Smooth muscle cell of the umbilical artery (primary cell): ENCODE data around the gene FGF8. TPM values are rescaled to one million over a fixed set of nuclear protein-coding genes. Genes with fewer than 3 reads are reported as not detected.

Source experiments
- total RNA-seq: library from RNA; depleted of rRNA; stranded (reverse); fragments of >200 nt; gene quantifications from 2 replicates; pipeline ENCODE4 v1.2.3, GENCODE V29; 2014

The FGF8 gene
- total RNA-seq, result not detected in 2 replicates

DNA sequence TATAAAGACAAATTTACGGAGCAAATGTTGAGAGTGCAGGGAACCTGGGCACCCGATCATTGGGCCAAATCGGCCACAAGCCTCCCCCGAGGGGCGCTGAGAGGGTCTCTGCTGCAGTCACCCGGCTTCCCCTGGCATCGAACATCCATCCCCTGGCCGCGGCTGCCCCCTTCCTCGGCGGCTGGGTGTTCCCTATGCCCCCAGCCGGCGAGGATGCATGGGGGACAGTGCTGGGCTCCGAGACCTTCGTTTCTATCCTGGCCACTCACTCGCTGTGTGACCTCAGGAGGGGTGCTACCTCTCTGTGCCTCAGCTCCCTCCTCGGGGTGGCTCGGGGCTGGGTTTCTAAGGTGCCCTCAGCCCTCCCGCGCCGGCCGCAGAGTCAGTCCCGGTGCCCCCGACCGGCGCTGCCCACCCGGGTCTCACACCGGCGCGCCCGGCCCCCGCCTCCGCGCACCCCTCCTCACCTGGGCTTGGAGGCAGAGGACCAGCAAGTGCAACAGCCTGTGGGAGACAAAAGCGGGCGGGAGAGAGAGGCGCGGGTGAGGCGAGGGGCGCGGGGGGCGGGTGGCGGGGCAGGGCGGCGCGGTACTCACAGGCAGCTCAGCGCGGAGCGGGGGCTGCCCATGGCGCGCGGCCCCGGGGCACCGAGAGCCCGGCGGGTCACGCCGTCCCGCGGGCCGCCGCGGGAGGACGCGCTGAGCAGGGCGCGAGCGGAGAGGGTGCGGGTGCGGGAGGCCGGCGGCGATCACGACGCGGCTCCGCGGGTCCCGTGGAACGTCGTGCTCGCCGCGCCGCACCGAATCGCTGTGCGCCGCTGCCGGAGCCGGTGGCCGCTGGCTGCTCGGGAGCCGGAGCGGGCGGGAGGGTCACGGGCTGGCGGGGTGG lies at the start of gene FGF8:
Gene FGF8 (minus strand): TSS at position 842 of the 888 bp plus-strand sequence. CDS start 214 bp downstream, at position 628.

GRCh38 chr10:101818119-101818871 lies 42.4 kb upstream of the FGF8 start, which contains the start of gene OGA:
Gene OGA (minus strand): TSS chr10:101818444. CDS start chr10:101818022, 422 bp downstream.

GRCh38 chr10:101782811-101783735 lies 7.2 kb upstream of the FGF8 start, which contains the start of gene NPM3:
Gene NPM3 (minus strand): TSS chr10:101783446. CDS start chr10:101783390, 56 bp downstream.

Other genes starting within 250 kb of the FGF8 start
- gene POLL, start 187.9 kb downstream of the FGF8 start, total RNA-seq, result 10.1 and 10.7 TPM in 2 replicates
- 44.2 and 81.4 TPM in 2 replicates for gene DPCD, start 187.8 kb downstream of the FGF8 start, total RNA-seq
- gene FBXW4, start 80.9 kb downstream of the FGF8 start, total RNA-seq, result 18.2 and 45.4 TPM in 2 replicates
- gene NPM3, start 7.3 kb upstream of the FGF8 start, total RNA-seq, result 72.4 and 134 TPM in 2 replicates
- 99.5 and 154 TPM in 2 replicates for gene OGA, start 42.3 kb upstream of the FGF8 start, total RNA-seq
- gene KCNIP2, start 67.7 kb upstream of the FGF8 start, total RNA-seq, result 0.59 and 1.1 TPM in 2 replicates